ENCODE results near the gene TMEM259.
"Not testable (repeated sequence)": the region's sequence is repeated elsewhere in the genome, so short reads cannot be mapped to it uniquely, and the experiment has no call there.

The TMEM259 gene

GRCh38 chr19:1040476-1041271 is 19.8 kb upstream of the TMEM259 start:
- DNase-seq (ENCODE audit: low read depth in 1 of 2, low spot score in 1 of 2): peak; percentile 83 to 86

GRCh38 chr19:1039646-1040475 is 18.9 kb upstream of the TMEM259 start, which contains the start of gene ABCA7:
TSS of gene ABCA7 (plus strand) at chr19:1040107. CDS start at chr19:1041362, 1,255 bp downstream.
- DNase-seq (ENCODE audit: low read depth in 1 of 2, low spot score in 1 of 2): peak; percentile 99 to 100

- no peak for DNase-seq (ENCODE audit: low read depth in 1 of 2, low spot score in 1 of 2)
Observed at GRCh38 chr19:1038978-1039645, 18.2 kb upstream of the TMEM259 start.

DNA sequence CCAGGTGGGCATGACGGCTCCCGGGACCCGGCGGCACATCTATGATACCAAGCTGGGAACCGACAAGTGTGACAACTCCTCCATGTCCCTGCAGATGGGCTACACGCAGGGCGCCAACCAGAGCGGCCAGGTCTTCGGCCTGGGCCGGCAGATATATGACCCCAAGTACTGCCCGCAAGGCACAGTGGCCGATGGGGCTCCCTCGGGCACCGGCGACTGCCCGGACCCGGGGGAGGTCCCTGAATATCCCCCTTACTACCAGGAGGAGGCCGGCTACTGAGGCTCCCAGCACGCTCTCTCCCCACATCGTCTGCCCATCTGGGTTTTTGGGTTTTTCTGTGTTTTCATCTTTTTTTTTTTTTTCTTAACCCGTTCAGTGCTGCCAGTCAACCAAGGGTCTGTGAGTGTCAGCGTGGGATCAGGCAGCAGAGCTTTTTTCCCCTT is 16.7 kb upstream of the TMEM259 start:
- DNase-seq (ENCODE audit: low read depth in 1 of 2, low spot score in 1 of 2): no peak

DNA sequence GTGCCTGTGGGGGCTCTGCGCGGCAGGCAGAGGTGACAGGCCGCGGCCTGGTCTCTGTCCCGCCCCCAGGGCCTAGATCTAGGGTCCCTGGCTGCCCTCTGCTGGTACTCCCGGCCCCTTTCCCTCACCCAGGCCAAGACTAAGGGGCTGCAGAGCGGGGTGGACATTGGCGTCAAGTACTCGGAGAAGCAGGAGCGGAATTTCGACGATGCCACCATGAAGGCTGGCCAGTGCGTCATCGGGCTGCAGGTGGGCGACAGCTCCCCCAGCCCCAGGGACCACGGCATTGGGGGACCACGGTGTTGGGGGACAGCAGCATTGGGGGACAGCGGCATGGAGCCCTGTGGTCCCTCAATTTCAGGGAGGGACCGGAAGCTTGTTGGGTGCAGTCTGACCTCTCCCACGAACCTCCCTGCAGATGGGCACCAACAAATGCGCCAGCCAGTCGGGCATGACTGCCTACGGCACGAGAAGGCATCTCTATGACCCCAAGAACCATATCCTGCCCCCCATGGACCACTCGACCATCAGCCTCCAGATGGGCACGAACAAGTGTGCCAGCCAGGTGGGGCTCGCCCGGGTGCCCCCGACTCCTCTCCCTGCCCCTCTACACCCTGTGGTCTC is 15.2 kb upstream of the TMEM259 start:
- DNase-seq (ENCODE audit: low read depth in 1 of 2, low spot score in 1 of 2): no peak

DNA sequence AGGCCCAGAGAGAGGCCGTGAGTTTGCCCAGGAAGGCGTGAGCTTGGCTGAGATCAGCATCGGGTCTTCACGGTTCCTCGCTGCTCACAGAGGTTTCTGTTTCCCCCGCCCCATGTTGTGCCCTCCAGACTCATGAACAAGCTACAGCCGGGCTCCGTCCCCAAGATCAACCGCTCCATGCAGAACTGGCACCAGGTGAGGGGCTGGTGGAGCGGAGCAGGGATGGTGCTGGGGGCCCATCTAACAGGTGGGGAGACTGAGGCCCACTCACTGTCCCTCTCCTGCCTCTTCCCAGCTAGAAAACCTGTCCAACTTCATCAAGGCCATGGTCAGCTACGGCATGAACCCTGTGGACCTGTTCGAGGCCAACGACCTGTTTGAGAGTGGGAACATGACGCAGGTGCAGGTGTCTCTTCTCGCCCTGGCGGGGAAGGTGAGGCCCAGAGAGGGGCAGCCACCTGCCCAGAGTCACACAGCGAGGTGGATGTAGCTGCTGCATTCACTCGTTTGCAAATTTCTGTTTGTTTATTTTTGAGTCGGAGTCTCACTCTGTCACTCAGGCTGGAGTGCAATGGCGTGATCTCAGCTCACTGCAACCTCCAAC is 11.4 kb upstream of the TMEM259 start:
- no peak for DNase-seq (ENCODE audit: low read depth in 1 of 2, low spot score in 1 of 2)

- DNase-seq (ENCODE audit: low read depth in 1 of 2, low spot score in 1 of 2): peak in 1 of 2 donors; percentile 39
Observed at GRCh38 chr19:1028062-1028926, 7.4 kb upstream of the TMEM259 start.

- DNase-seq (ENCODE audit: low read depth in 1 of 2, low spot score in 1 of 2): no peak
Observed at GRCh38 chr19:1027650-1028061, 6.7 kb upstream of the TMEM259 start.

DNA sequence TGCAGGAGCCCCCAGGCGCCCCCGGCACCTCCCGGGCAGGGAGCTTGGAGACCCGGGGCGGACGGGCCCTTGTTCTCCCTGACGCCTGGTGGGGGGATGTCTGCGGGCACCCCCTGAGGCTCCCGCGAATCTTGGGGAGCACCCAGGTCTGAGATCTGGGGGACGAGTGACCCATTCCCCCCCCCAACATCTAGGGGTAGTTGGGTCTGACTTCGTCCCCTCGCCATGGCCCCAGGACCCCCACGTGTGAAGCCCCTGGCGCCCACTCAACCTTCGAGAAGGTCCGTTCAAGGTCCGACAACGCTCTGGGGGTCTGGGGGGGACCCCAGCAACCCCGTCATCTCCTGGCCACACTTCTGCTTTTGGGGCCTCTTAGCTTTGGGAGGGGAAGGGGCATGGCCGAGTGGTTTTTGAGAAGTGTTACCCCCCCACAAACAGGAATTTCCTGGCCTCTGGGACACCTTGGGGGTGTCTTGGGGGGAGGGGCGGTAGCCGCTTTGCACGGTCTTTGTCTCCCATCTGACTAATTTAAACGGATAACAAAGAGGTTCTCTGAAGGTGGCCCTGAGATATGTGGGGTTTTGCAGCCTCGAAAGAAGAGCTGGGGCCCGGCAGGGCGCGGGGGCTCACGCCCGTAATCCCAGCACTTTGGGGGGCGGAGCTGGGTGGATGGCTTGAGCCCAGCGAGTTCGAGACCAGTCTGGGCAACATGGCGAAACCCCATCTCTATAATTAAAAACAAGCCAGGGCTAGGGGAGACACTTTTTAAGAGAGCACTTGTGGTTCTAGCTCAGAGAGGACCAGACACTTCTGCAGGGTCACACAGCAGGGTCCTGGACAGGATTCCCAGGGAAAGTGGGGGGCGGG is 6.1 kb upstream of the TMEM259 start:
- no peak for DNase-seq (ENCODE audit: low read depth in 1 of 2, low spot score in 1 of 2)

DNA sequence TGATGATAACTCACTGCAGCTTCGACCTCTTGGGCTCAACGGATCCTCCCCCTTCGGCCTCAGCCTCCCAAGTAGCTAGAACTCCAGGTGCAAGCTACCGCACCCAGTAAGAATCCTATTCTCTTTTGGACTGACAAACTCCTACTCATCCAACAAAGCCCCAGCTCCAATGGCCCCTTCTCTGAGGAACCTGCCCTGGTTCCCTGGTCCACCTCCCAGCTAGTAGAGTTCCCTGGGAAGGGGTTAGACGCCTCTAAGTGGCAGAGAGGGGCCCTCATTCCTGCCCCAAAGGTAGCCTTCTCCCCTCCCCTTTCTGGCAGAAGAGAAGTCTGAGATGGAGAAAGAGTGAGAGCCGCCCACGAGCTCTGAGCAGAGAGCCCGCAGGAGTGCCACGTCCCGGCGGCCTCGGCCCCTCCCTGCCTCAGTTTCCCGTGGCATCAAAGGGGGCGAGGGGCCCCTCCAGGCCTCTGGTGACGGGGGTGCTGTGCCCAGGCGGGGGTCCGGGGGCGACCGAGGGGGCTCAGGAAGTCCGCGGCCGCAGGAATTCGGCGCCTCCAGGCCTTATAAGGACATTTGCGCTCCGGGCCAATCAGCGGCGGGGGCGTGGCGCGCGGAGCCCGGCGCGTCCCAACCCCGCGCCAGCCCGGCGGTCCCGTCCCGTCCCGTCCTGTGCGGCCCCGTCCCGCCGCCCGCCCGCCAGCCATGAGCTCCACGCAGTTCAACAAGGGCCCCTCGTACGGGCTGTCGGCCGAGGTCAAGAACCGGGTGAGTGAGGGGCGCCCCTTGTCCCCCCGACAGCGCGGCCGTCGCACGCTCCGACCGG is 5.2 kb upstream of the TMEM259 start, which contains the start of gene CNN2:
CNN2 (plus strand) TSS at position 649 of the 823 bp plus-strand sequence; CDS start at position 703, 54 bp downstream.
- DNase-seq (ENCODE audit: low read depth in 1 of 2, low spot score in 1 of 2): peak in 1 of 2 donors; percentile 53

DNA sequence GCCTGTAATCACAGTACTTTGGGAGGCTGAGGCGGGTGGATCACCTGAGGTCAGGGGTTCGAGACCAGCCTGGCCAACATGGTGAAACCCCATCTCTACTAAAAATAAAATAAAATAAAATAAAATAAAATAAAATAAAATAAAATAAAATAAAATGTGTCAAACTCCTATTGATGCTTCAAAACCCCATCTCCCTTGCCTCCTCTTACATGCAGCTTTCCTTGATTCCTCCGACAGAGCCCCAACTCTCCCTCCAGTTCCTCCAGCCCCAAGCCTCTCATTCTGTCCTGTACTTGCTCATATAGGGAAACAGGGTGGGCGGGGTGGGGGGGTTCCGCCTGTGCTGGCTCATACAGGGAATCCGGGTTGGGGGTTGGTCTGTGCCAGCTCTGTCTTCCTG is 4.2 kb upstream of the TMEM259 start:
- not testable (repeated sequence) for DNase-seq (ENCODE audit: low read depth in 1 of 2, low spot score in 1 of 2)

GRCh38 chr19:1023883-1024188 is 2.9 kb upstream of the TMEM259 start:
- not testable (repeated sequence) for DNase-seq (ENCODE audit: low read depth in 1 of 2, low spot score in 1 of 2)

DNA sequence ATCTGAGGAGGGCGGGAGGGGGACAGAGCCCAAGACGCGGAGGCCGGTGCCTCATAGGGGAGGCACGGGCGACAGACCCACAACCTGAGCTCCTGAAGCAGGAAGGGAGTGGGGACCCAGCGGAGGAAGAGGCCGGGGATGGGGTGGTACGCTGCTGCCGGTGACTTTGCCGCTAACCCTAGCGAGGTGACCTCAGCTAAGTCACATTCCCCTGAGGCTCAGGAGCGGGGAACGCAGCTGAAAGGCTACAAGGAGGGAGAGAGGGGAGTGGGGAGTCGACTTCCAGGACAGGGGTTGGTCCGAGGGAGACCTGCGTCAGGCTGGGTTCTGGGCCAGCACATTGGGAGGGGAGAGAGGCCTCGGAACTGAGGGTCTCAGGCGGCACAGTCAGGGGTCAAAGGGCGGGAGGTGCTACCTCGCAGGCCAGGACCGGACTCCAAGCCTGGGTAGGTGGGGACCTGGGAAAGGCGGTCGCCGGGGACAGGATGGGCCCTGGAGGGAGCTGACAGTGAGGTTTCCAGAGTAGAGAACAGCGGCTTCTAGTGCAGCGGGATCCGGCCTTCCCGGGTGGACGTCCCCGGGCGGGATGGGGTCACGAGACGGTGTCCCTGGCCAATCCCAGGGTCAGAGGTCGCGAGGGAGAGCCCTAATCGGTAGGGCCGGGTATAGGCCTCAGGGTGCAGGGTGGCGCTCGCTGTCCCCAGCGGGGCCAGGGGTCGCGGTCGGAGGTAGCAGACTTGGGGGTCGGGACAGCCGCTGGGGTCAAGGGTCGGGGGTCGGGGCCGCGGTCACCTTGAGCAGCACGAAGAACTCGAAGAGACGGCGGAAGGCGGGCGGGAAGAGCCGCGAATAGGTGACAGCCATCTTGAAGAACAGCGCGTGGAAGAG is 699 bp downstream of the TMEM259 start:
- DNase-seq (ENCODE audit: low read depth in 1 of 2, low spot score in 1 of 2): no peak

DNA sequence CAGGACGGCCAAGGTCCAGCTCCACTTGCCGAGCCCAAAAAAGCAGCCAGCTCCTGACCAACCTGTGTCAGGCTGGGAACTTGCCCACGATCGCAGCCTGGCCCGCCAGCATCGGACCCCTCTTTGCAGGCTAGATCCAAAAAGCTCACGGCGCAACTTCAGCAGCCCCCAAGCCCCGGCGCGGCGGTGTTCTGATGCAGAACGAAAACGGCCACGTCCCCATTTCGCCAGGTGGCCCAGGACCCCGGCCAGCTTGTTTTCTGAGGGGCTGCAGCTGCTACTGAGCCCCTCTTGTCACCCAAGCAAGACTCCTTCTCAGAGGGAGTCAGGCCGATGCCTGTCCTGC is 1.3 kb downstream of the TMEM259 start:
- DNase-seq (ENCODE audit: low read depth in 1 of 2, low spot score in 1 of 2): no peak

- DNase-seq (ENCODE audit: low read depth in 1 of 2, low spot score in 1 of 2): no peak
Observed at GRCh38 chr19:1018932-1019615, 1.8 kb downstream of the TMEM259 start.

DNA sequence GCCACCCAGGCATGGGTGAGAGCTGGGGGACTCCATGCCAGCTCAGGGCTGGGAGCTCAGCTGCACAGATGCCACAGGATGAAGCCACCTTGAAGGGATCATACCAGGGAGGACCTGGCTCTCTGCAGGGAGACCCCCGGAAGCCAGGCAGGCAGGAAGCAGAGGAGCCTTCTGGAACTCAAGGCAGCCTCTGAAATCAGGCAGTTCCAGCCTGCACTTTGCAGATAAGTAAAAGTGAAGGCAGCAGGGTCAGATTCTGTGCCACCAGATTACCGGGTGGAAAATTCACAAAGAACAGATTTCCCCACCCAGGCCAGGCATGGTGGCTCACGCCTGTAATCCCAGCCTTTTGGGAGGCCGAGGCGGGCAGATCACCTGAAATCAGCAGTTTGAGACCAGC is 2.5 kb downstream of the TMEM259 start:
- DNase-seq (ENCODE audit: low read depth in 1 of 2, low spot score in 1 of 2): no peak

All from activated T-helper 1 cell treated with anti-CD3 and anti-CD28 coated beads, Interleukin-2, amount 50 U/mL, for 16 hours (primary cell).